AML-193 (cell line): ENCODE data around the gene PPP1R37.
"Not testable (repeated sequence)": the region's sequence is repeated elsewhere in the genome, so short reads cannot be mapped to it uniquely, and the experiment has no call there.

Source experiments
- DNase-seq, 2 experiments: peaks; one replicate each; lab custom pipeline; 2025; lab: John Stamatoyannopoulos, UW

The PPP1R37 gene

DNA sequence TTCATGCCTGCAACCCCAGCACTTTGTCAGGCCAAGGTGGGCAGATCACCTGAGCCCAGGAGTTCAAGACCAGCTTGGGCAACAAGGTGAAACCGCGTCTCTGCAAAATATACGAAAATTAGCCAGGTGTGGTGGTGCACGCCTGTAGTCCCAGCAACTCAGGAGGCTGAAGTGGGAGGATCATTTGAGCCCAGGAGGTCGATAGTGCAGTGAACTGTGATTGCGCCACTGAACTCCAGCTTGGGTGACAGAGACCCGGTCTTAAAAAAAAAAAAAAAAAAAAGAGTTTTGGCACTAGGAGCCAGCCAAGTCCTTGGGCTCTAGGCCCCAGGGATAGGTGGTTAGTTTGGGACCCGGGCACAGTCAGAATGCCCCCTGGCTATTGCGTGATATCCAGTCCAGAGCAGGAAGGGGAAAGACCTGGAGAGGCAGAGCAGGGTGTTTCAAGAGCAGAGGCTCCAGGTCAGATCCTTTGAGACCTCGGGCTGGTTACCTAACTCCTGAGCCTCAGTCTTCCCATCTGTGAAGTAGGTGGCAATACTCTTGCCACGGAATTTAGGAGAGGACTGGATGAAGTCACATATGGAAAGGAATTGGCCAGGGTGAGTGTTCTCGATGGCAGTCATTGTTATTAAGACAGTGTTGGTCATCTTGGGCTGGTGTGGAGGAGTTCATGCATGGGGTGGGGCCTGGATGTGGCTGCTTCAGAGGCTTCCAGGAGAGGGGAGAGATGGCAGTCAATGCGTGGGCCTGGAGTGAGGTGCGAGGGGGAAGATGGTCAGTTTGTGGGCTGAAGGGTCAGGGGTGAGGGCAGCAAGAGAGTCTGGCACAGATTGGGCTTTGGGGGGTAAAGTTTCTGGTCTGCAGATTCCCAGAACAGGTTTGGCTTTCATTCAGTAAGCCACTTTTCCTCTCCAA is 2.8 kb downstream of the PPP1R37 start:
- DNase-seq = no peak

DNA sequence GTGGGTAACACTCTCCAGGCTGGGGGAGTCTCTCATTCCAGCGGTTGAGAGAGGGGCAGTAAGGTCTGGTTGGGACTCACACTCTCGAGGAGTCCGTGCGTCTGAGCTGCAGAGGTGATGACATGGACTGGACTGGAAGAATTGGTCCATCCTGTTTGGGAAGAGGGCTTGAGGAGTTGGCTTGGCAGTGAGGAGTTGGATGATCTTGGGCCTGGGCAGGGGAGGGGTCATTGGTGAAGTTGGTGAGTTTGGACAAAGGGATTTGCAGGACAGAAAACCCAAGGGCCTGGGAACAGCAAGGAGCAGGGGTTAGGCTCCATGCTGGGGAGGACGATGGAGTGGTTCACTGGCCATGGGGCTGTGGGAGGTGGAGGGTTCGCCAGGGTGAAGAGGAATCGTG is 3.7 kb downstream of the PPP1R37 start:
- no peak for DNase-seq

DNA sequence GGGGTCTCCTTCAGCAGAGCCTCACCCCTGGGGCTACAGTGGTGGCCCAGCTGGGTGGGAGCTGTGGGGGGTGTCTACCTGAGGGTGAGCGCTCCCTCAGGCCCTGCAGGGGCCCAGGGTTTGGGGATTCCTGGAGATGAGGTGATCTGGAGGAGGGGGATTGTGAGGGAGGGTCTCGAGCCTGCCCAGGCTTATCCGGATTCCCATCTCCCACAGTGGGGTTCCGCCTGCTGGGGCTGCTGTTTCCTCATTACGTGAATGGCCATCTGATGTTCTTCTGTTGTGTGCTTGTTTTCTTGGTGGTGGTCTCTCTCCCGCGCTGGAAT is 4.4 kb downstream of the PPP1R37 start:
- DNase-seq = no peak

DNA sequence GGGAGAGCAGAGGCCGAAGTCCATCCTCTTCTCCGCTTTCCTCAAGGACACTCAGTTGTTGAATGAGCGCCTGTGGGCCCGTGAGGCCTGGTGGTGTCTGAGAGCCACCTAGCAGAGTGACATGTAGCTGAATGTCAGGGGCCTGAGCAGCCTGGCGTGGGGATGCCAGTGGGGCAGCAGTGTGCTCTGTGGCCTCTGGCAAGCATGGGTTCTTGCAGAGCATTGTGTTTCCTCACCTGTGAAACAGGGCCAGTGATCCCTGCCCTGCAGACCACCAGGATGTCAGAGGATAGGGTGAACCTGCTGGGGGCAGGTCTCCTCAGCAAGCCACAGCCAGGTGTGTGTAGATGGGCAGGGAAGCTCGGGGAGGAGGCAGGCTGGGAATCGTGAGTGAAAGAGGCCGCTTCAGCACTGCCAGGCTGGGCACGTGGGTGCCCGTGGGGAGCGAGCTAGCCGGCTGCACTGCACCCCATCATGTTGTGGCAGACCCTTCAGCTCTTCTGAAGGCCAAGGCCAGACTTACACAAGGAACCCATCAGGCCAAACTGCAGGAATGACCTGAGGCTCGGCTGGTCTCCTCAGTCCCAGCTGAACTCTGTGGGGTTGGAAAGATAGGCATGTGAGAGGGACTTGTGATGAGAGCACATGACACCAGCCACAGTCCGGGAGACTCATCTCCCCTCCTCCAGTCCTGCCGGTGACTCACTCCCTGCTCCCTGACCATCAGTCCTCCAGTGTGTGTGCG is 5.0 kb downstream of the PPP1R37 start:
- peak in 1 of 2 experiments; percentile 9 for DNase-seq

DNA sequence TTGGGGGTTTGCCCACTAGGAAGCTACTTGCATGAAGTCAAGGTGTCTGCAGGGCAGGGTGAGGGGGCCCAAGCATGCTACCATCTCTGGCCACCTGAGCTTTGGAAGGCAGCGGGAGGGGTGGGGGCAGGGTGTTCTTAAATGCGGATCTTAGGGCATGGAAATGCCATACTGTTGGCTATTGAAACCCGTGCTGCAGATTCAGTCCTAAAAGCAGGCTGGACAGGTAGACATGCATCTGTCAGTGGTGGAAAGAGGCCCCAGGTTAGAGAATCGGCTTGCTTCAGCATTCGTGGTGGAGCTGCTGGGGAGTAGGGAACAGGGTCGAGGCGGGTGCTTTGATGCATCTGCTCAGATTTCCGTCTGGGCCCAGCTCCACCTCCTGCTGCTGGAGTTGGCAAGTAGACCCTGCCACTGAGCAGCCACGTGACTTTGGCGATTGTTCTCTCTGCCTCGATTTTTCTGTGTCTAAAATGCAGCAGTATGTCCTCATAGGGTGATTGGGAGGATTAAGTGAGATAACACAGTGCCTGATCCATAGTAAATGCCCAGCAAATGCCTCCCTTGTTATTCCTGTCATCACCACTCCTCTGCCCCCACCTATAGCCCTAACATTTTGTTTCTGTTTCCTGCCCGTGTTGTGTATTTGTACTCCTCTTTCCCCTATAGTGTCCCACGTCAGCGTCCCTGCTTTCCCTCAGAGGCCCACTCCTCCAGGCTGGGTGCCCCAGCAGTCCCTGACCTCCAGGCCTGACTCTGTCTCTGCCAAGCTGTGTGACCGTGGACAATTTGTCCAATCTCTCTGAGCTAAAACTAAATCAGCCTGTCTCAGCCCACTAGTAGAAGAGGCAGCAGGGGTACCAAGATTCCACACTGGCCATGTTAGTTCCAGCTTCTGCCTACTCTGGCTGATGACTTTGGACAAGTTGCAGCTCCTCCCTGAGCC is 5.8 kb downstream of the PPP1R37 start:
- no peak for DNase-seq

DNA sequence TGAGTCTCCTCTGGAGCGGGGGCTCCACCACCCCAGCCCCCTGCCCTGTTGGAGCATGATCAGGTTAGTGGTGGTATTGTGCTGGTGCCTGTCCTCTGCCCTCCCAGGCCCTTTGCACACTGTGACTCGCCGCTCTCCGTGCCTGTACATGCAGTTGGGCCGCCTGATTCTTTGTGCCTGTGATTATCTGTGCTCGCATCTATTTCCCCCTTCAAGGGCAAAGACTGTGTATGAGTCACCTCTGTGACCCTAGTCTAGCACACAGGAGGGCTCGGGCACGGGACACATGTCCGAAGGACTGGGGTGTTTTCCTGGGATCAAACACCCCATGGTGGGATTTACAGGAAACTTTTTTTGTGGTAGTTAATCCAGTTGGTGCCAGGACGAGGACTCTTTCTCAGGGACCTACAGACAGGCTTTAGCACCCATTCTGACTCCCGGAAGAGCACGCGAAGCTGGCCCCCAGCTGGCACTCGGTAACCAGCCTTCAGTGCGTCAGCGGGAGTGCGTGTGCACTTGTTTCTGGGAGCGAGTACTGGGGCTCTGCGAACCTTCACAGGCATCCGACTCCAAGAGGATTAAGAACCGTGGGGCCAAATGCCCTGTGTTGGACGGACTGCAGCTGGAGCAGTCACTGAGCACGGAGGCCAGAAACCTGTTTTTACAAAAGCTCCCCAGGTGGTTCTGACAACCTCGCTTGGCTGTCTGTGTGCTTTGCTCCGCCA is 6.7 kb downstream of the PPP1R37 start:
- DNase-seq = no peak

DNA sequence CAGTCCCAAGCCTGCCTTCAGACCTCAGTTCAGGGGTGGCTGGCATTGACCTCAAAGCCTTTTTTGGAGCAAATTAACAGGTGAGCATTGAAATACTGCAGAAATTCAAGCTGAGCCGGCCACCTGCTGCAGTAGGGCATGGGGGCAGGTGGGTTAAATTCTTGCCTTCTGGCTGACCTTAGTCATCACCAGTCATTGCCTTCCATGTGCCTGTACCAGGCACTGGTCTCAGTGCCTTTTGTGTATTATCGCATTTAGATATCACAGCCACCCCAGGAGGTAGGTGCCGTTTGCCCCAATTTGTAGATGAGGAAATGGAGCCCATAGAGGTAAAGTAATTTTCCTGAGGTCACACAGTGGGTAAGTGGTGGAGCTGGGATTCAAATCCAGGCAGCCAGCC is 7.2 kb downstream of the PPP1R37 start:
- no peak for DNase-seq

DNA sequence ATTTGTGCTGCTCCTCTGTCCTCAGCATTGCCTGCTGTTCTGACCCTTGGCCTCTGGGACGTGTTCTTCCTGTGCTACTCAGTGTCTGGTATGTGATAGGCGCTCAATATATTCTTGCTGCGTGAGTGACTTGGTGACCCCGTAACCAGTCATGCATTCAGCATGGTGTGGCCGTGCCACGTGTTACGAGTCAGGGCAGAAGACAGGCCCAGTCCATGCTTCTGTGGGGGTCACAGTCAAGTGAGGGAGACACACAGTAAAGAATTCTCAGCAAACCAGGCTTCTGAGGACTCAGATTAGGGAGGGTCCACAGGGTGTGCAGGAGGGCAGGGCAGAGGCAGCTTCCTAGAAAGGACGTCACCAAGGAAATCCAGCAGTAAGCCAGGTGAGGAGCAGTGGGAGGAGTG is 7.9 kb downstream of the PPP1R37 start:
- no peak for DNase-seq

DNA sequence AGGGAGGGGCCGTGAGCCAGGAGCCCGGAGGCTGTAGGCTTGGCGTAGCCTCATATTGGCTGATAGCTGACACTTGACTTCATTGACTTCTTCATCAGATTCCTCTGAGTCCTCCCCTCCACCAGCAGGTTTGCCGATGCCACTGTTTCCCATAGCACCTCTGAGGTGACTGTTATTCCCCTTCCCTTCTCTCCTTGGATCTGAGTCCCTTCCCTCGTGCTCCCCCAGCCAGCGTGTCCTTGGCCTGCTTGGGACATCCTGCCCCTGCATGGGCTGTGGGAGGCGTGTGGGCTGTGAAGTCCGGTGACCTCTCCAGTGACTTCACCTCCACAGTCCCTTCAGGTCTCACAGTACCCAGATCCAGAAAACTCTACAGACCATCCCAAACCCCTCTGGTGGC is 8.8 kb downstream of the PPP1R37 start:
- no peak for DNase-seq

DNA sequence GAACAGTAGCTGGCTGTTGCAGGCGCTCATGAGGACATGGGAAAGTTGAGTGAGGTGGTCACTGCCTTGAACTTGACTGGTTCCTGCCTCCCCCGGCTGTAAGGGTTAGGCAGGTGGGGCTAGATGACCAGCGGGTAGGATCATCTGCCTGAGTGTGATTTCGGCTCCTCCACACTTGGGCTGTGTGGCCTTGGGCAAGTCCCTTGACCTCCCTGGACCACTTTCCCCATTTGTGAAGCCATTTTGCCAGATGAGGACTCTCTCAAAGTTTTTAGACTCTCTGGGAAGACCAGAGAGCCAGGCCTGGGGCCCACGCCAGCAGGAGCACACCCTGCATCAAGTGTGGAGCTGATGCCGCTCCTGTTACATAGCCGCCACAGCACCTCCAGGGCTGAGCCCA is 9.5 kb downstream of the PPP1R37 start:
- no peak for DNase-seq

DNA sequence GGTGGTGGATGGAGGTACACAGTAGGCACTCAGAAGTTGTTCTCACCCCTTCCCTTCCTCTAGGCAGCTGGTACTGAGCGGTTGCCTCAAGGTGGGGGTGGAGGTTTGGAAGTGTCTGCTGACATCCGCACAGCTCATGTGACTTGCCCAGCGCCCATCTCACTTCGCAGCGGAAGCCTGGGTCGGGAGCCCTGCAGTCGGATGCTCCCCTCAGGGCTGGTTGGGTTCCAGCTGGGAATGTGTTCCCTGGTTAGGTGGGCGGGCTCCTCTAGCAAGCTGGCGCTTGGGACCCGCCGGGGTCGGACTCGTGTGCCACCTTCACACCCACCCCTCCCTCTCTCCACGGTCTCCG is 10.2 kb downstream of the PPP1R37 start:
- no peak for DNase-seq

DNA sequence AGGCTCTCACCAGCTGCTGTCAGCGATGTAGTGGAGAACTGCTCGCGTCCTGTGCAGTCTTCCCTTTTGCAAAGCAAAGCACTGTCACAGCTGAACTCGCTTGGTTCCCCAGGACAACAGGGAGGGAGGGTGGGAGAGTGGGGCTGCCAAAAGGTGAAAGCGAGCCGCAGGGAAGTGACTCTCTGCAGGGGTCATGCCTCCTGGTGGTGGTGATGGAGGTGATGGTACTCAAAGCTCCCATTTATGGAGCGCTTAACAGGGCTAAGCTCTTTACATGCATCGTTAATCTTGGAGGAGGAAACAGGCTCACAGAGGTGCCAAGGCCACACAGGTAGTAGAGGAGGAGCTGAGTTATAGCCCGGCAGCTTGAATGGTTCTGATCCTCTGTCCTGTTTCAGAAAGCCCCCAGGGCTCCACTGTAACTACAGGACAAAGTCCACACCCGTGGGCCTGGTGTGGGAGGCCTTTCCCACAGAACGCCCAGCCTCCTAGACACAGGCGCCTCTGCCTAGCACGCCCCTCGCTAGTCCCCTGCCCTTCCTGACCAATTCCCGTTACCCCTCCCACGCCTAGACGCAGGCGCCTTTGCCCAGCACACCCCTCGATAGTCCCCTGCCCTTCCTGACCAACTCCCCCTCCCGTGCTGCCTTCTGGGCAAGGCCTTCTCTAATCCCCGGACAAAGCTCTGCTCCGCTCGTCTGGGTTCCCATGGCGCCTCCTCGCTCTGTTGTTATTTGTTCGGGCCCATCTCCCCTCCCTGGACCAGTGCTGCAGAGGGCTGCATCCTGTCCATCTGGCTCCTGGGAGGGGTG is 10.7 kb downstream of the PPP1R37 start:
- no peak for DNase-seq

DNA sequence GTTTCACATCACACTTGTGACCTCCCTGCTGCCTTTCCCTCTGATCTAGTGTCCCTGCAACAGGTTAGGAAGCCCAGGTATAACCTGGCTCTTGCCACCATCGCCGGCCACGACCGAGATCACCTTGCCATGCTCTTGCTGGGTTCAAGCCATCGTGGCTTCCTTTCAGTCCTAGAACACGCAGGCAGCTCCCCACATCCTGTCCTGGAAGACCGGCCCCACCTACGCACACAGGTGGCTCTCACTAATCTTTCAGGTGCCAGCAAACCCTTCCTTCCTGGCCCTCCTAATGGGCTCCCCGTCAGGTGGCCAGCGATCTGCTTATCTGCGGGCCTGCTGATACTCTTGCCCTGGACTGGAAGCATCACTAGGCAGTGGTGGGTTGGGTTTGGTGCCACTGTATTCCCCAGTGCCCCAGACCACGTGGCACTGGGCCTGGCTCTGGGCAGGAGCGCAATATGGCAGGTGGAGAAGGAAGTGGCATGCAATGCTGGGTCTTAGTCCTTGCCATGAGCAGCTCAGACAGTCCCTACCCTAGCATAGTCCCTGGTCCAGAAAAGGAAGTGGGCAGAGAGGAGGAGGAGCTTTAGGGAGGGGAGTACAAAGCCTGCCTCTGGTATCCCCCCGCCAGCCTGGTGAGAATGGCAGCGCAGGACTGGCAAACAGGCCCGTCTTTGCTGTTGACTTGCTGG is 11.8 kb downstream of the PPP1R37 start:
- no peak for DNase-seq

DNA sequence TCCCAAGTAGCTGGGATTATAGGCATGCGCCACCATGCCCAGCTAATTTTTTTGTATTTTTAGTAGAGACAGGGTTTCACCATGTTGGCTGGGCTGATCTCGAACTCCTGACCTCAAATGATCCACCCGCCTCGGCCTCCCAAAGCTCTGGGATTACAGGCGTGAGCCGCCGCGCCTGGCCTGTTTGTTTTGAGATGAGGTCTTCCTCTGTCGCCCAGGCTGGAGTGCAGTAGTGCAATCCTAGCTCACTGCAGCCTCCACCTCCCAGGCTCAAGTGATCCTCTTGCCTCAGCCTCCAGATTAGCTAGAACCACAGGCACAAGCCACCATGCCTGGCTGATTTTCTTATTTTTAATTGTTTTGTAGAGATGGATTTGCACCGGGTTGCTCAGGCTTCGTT is 13.4 kb downstream of the PPP1R37 start:
- not testable (repeated sequence) for DNase-seq

DNA sequence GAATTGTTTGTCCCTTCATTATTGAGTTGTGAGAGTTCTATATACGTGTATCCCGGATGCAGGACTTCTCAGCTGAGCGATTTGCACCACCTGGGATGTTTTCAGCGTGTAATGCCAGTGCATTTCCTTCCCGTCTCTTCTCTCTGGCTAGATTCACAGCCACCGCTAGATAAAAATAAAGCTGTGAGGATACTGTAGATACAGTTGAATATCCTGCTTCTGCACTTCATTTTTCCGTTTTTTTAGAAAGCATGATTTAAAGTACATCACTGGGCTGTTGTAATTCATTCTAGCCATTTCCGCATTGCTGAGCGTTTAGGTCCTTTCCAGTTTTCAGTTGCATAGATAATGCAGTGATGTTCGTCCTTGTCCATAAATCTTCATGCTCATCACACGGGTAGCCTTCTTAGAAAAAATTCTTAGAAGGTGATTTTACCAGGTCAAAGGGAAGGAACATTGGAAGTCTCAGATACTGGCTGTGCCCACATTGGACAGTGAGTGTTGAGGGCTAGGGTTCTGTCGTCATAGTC is 14.7 kb downstream of the PPP1R37 start:
- no peak for DNase-seq

DNA sequence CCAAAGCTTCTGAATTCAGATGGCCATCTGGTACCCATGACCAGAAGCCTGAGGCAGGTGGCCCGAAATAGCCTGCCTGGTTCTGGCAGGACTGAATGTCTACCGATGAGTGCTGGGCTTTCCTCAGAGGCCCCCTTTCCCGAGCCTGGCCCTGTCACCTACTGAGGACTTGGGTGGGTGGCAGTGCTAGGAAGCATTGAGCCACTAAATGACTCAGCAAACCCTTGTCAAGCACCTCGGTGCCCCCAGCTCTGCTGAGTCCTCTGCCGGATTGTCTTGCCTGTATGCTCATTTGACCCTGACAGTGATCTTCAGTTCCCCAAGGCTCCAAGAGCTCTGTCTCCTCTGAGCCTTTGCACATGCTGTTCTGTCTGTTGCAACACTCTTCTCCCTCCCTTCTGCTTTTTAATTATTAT is 17.9 kb downstream of the PPP1R37 start:
- no peak for DNase-seq

DNA sequence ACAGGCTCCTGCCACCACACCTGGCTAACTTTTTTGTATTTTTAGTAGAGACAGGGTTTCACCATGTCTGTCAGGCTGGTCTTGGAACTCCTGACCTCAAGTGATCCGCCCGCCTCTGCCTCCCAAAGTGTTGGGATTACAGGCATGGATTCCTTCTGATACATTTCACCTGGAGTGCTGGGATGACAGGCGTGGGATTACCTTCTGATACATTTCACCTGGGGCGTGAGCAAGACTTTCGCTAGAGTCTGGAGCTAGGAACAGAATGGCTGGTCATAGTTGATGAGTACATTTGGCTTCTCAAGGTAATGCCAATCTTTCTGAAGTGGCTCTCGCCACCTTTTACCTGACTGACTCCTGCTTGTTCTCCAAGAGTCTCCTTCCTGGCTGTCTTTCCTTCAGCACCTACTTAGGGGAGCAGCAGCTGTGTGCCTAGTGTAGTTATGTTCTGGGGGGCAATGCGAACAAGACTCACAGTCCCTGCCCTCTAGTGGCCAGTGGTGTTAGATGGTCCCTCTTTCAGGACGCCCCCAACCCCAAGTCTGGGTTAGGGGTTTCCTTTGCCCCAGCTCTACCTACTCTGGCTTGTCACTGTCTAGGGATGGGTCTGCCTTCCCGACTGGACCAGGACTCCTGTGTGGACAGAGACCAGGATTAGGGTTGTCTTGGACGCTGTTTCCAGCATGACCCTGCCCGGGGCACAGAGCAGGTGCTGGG is 19.3 kb downstream of the PPP1R37 start:
- no peak for DNase-seq

DNA sequence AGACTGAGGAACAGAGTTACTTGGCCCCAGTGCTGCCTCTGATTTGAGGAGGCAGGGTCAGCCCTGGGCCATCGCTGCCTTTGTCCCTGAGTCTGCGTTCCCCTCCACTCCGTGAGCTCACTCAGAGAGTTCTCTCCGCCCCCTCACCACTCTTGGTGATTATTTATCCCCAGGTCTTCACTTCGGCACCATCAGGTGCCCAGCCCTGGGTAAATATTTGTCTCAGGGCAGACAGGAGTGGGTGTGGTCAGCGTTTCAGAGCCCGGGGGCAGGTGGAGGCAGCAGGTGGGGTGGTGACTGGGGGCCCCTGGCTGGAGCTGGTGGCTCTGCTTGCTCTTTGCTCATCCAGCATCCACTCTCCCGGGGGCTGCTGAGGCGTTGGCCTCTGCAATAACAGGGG is 20.6 kb downstream of the PPP1R37 start:
- no peak for DNase-seq

DNA sequence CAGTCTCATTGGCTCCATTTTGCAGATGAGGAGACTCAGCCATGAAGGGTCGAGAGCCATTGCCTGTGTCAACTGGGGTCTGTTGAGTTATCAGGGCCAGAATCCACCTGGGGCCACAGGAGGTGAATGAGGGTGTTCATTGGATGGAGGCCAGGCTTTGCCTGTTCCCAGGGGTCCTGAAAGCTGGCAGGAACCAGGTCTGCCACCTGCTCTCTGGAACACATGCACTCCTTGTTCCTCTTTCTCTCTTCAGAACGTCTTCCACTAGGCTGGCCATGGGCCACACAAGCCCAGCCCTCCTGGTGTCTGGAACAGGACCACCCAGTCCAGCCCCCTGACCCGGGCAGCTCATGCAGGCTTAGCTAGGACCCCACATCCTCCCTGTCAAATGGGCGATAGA is 21.1 kb downstream of the PPP1R37 start:
- DNase-seq = no peak
